ENCODE data around the gene CDH8. TPM values are rescaled to one million over a fixed set of nuclear protein-coding genes. Genes with fewer than 3 reads are reported as not detected.

The CDH8 gene, protein sequence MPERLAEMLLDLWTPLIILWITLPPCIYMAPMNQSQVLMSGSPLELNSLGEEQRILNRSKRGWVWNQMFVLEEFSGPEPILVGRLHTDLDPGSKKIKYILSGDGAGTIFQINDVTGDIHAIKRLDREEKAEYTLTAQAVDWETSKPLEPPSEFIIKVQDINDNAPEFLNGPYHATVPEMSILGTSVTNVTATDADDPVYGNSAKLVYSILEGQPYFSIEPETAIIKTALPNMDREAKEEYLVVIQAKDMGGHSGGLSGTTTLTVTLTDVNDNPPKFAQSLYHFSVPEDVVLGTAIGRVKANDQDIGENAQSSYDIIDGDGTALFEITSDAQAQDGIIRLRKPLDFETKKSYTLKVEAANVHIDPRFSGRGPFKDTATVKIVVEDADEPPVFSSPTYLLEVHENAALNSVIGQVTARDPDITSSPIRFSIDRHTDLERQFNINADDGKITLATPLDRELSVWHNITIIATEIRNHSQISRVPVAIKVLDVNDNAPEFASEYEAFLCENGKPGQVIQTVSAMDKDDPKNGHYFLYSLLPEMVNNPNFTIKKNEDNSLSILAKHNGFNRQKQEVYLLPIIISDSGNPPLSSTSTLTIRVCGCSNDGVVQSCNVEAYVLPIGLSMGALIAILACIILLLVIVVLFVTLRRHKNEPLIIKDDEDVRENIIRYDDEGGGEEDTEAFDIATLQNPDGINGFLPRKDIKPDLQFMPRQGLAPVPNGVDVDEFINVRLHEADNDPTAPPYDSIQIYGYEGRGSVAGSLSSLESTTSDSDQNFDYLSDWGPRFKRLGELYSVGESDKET
- total RNA-seq, result 1 to 10 TPM in 1 of 4 donors, not detected in 3; 1.5 TPM

DNA sequence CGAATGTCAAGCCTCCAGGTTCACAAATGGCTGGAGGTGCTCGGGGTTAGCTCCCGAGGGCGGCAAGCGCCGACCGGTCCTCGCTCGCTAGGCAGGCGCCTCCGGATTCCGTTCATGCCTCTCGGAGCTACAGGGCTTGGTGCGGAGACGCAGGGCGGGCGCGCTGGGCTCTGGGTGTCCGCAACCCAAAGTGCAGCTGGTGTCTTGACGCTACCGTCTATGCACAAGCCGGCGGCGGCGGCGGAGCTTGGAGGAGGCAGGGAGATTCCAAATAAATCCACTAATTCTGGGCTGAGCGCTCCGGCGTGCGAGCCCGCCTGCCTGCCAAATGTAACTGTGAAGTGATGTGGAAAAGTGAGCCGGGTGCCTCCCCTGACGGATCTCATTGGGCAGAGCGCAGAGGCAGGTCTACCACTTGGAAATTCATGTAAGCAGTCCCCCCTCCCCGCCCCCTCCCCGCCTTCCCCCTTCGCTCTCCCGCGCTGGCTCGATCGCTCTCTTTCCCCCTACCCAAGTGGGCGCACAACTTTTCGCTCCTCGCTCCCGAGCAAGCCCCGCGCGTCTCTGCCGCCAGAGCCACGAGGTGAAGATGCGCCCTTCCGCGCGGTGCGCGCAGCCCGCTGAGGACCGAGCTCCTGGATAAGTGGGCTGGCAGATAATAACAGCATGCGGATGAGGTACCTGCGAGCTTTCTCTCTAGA, at the start of gene CDH8:
CDH8 (minus strand) TSS at position 338 of the 701 bp plus-strand sequence. CDS start 15,035 bp downstream, outside the sequence.
- intact Hi-C loops (cut with DNase I; ENCODE audit: low total_unique reads) (loop anchor here (5.0 kb wide), 1 partner anchor 534 kb away; no protein-coding TSS in a partner anchor), in situ Hi-C loops (cut with MboI; ENCODE audit: low pct_ligation_motif_present in 1 of 4, low pct_unique_long_range_greater_than_20kb in 1 of 4, low sequenced_read_pairs in 3 of 4) (no loop called here)
- Histone ChIP-seq H3K4me1 (no peaks in the 10 kb centered on the region), H3K9me3 (no peaks in the 10 kb centered on the region), H3K36me3 (no peaks in the 10 kb centered on the region), H3K27me3 (peaks cover 33% of the 10 kb centered on the region), H3K4me3 (peak within 1 kb of the TSS in 1 of 4 donors; percentile 16), H3K27ac (no peak within 1 kb of the TSS)
- no peak for DNase-seq
- WGBS, 2 donors (ENCODE audit: low coverage in 1 of 2), result 33% methylated on average over 52 of the region's 60 CpGs; no CpG with 5 or more reads in 1 of the 2 donors
- TF ChIP-seq POLR2A (IDR thresholded peaks at IDR 0.05) (no peak), POLR2AphosphoS5 (IDR thresholded peaks at IDR 0.05) (no peak)

DNA sequence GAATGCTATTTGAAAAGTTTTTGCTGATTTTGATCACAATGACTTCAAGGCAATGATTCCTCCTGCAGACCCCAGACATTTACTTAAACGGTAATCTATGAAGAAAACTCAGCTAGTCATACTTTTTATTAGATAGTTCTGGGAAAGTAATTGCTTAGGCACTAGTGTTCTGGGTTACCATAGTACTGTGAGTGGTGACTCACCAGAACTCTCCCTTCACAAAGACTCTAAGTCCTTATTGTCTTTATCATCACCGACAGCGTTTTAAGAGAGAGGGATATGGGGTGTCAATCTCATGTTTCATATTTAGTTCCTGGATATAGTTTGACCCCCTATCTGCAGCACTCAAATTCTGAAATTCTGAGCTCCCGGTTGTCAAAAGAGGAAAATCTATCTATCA, 43.0 kb upstream of the CDH8 start:
- no peaks in the 10 kb centered on the region for H3K27me3 ChIP-seq
- H3K27ac ChIP-seq, result no peak overlapping the region
- no peaks in the 10 kb centered on the region for H3K4me1 ChIP-seq
- WGBS, 2 donors (ENCODE audit: low coverage in 1 of 2), result 80 to 90% methylated on average over 4 of the region's 4 CpGs
- no peak overlapping the region for H3K4me3 ChIP-seq
- TF ChIP-seq POLR2A (IDR thresholded peaks at IDR 0.05) (no peak), EP300 (IDR thresholded peaks at IDR 0.05; ENCODE audit: low read depth) (no peak), POLR2AphosphoS5 (IDR thresholded peaks at IDR 0.05) (no peak)
- TF ChIP-seq, protein P1, sequence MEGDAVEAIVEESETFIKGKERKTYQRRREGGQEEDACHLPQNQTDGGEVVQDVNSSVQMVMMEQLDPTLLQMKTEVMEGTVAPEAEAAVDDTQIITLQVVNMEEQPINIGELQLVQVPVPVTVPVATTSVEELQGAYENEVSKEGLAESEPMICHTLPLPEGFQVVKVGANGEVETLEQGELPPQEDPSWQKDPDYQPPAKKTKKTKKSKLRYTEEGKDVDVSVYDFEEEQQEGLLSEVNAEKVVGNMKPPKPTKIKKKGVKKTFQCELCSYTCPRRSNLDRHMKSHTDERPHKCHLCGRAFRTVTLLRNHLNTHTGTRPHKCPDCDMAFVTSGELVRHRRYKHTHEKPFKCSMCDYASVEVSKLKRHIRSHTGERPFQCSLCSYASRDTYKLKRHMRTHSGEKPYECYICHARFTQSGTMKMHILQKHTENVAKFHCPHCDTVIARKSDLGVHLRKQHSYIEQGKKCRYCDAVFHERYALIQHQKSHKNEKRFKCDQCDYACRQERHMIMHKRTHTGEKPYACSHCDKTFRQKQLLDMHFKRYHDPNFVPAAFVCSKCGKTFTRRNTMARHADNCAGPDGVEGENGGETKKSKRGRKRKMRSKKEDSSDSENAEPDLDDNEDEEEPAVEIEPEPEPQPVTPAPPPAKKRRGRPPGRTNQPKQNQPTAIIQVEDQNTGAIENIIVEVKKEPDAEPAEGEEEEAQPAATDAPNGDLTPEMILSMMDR (IDR thresholded peaks at IDR 0.05), result no peak
- H3K36me3 ChIP-seq, result no peaks in the 10 kb centered on the region
- no peak for DNase-seq
- intact Hi-C loops (cut with DNase I; ENCODE audit: low total_unique reads), result no loop called here
- in situ Hi-C loops (cut with MboI; ENCODE audit: low pct_ligation_motif_present in 1 of 4, low pct_unique_long_range_greater_than_20kb in 1 of 4, low sequenced_read_pairs in 3 of 4), result no loop called here
- H3K9me3 ChIP-seq, result no peaks in the 10 kb centered on the region

DNA sequence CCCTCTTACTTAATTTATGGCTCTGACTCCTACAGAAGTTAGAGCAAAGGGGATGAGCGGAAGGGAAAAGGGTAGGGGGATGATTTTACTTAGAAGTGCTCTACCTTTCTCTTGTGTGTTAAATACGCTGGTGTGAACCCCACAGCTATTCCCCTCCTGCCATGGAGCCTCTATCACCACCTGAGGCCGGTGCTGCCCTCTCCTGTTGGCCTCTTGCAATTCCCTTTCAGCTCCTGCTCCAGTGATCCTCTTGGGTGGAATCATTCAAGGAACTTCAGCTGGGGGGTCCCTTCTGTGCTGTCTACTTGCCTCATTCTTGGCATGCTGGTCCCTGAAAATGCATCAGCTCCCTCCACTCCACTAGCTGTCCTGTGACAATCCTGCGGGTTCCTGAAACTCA, 41.8 kb upstream of the CDH8 start:
- in situ Hi-C loops (cut with MboI; ENCODE audit: low pct_ligation_motif_present in 1 of 4, low pct_unique_long_range_greater_than_20kb in 1 of 4, low sequenced_read_pairs in 3 of 4) (no loop called here), intact Hi-C loops (cut with DNase I; ENCODE audit: low total_unique reads) (no loop called here)
- H3K9me3 ChIP-seq, result no peaks in the 10 kb centered on the region
- H3K4me3 ChIP-seq, result no peak overlapping the region
- TF ChIP-seq POLR2AphosphoS5 (IDR thresholded peaks at IDR 0.05) (no peak), POLR2A (IDR thresholded peaks at IDR 0.05) (no peak), EP300 (IDR thresholded peaks at IDR 0.05; ENCODE audit: low read depth) (no peak)
- TF ChIP-seq, protein P1 (IDR thresholded peaks at IDR 0.05), result no peak
- DNase-seq, result no peak
- no peaks in the 10 kb centered on the region for H3K4me1 ChIP-seq
- H3K36me3 ChIP-seq, result no peaks in the 10 kb centered on the region
- H3K27me3 ChIP-seq, result no peaks in the 10 kb centered on the region
- WGBS, 2 donors (ENCODE audit: low coverage in 1 of 2), result 43 to 44% methylated on average over 2 to 4 of the region's 4 CpGs
- H3K27ac ChIP-seq, result no peak overlapping the region

- intact Hi-C loops (cut with DNase I; ENCODE audit: low total_unique reads), result no loop called here
- Histone ChIP-seq H3K36me3 (no peaks in the 10 kb centered on the region), H3K4me3 (no peak overlapping the region), H3K27me3 (no peaks in the 10 kb centered on the region), H3K4me1 (no peaks in the 10 kb centered on the region), H3K27ac (no peak overlapping the region), H3K9me3 (no peaks in the 10 kb centered on the region)
- TF ChIP-seq, protein P1 (IDR thresholded peaks at IDR 0.05), result no peak
- TF ChIP-seq POLR2AphosphoS5 (IDR thresholded peaks at IDR 0.05) (no peak), POLR2A (IDR thresholded peaks at IDR 0.05) (no peak), EP300 (IDR thresholded peaks at IDR 0.05; ENCODE audit: low read depth) (no peak)
- 89 to 91% methylated on average over 3 of the region's 3 CpGs for WGBS, 2 donors (ENCODE audit: low coverage in 1 of 2)
- no peak for DNase-seq
- in situ Hi-C loops (cut with MboI; ENCODE audit: low pct_ligation_motif_present in 1 of 4, low pct_unique_long_range_greater_than_20kb in 1 of 4, low sequenced_read_pairs in 3 of 4), result no loop called here
Measured at GRCh38 chr16:62076886-62077285, 40.6 kb upstream of the CDH8 start.
